ENCODE data around the gene ZP3.
"Not testable (repeated sequence)": the region's sequence is repeated elsewhere in the genome, so short reads cannot be mapped to it uniquely, and the experiment has no call there.

The ZP3 gene

GRCh38 chr7:76407718-76408117, 17.0 kb upstream of the ZP3 start:
- TF ChIP-seq ZFX (IDR thresholded peaks at IDR 0.05; ENCODE audit: borderline replicate concordance) (no peak), CTCF (IDR thresholded peaks at IDR 0.05) (no peak)
- H3K27ac ChIP-seq, result no peak overlapping the region

DNA sequence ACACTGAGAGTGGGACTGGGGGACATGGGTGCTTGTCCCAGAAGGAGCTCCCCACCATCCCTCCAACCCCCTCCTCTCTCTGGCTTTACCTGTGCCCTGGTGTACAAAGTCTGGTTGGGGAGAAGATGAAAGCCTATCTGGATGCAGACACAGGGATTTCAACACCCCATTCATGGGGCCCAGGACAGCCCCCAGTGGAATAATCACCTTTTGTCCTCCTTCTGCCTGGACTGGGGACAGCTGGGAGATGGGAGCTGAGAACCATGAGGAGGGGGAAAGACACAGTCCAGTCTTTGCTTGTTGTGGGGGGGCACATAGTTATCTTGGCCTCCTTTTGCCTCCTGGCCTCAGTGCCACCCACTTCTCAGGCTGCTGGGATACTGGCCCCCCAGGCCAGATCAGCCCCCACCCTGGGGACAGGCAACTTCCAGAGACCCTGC, 16.6 kb upstream of the ZP3 start:
- H3K27ac ChIP-seq, result no peak overlapping the region
- TF ChIP-seq ZFX (IDR thresholded peaks at IDR 0.05; ENCODE audit: borderline replicate concordance), result no peak
- no peak for TF ChIP-seq CTCF (IDR thresholded peaks at IDR 0.05)

DNA sequence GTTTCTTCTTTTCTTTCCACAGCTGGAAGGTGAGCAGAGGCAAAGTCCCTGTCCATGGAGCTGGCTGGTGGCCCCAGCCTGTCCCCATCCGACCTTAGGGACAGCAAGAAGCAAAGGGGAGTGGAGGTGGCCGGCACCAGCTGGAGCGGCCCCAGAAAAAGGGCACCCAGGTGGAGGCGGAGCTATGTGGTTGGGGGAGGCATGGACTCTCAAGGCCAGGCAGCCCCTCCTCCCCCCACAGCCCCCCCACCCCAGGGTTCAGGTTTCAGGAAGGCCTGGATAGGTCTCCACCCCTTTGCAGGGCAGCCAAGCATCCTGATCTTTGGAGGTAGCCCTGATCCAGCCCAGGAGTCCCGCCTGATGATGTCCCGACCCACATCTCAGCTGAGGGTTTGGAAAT, 15.2 kb upstream of the ZP3 start, which contains the start of gene SSC4D:
SSC4D (minus strand) TSS at position 161 of the 400 bp plus-strand sequence. CDS start 5,258 bp downstream, outside the sequence.
- H3K27ac ChIP-seq, result peak within 1 kb of the TSS; percentile 34; the same call in 1 of the 2 replicates

DNA sequence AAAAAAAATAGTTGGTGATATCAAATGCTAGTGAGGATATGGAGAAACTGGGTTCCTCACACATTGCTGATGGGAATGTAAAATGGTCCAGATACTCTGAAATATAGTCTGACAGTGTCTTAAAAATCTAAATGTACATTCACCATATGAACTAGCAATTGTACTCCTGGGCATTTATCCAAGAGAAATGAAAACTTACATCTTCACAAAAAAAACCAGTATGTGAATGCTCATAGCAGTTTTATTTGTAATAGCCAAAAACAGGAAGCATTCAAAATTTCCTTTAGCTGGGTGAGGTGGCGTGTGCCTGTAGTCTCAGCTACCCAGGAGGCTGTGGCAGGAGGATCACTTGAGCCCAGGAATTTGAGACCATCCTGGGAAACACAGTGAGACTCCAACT, 13.1 kb upstream of the ZP3 start:
- no peak for TF ChIP-seq ZFX (IDR thresholded peaks at IDR 0.05; ENCODE audit: borderline replicate concordance)
- TF ChIP-seq CTCF (IDR thresholded peaks at IDR 0.05), result no peak
- no peak overlapping the region for H3K27ac ChIP-seq

More for the DNA sequence above, 15.2 kb upstream of the ZP3 start, which contains the start of gene SSC4D:
- TF ChIP-seq ZFX (IDR thresholded peaks at IDR 0.05; ENCODE audit: borderline replicate concordance) (no peak), CTCF (IDR thresholded peaks at IDR 0.05) (no peak)

- no peak for TF ChIP-seq CTCF (IDR thresholded peaks at IDR 0.05)
- no peak for TF ChIP-seq ZFX (IDR thresholded peaks at IDR 0.05; ENCODE audit: borderline replicate concordance)
- no peak overlapping the region for H3K27ac ChIP-seq
Measured at GRCh38 chr7:76412249-76412648, 12.5 kb upstream of the ZP3 start.

- H3K27ac ChIP-seq, result not testable (repeated sequence)
Measured at GRCh38 chr7:76417654-76418310, 7.0 kb upstream of the ZP3 start.

- not testable (repeated sequence) for H3K27ac ChIP-seq
Measured at GRCh38 chr7:76421097-76421496, 3.7 kb upstream of the ZP3 start.

DNA sequence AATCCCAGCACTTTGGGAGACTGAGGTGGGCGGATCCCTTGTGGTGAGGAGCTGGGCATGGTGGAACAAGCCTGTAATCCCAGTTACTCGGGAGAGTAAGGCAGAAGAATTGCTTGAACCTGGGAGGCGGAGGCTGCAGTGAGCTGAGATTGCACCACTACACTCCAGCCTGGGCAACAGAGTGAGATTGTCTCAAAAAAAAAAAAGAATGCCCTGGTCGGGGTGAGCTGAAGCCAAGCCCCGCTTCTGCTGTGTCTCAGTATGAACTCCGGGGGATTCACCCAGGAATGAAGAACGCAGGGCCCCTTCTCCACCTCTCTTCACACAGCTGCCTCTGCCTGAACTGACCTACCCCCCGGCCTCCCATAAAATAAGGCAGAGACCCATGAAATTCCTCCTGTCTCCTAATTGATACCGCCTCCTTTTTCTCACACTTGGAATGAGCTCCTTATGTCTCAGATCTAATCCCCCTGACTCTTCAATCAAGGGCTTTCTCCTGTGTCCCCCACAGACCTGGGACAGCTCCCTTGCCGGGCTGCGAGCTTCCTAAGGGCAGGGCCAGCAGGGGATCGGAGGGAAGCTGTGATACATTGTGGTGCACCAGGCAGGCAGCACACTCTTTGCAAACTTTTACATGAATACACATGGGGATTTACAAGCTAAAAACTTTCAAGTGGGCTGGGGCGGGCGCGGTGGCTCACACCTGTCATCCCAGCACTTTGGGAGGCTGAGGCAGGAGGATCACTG, 911 bp upstream of the ZP3 start:
- H3K27ac ChIP-seq, result no peak overlapping the region
- TF ChIP-seq CTCF (IDR thresholded peaks at IDR 0.05), result no peak
- no peak for TF ChIP-seq ZFX (IDR thresholded peaks at IDR 0.05; ENCODE audit: borderline replicate concordance)
